Adipose tissue (tissue), 3 donors: Measurements from ENCODE around the gene CPED1. TPM values are rescaled to one million over a fixed set of nuclear protein-coding genes. Genes with fewer than 3 reads are reported as not detected.

Experiments used
- H3K27ac ChIP-seq: one replicate; pipeline ENCODE4 v1.5.1; 2013; ENCODE audit warnings: low read depth, low read length
- WGBS, 3 donors: extraction: QIAGEN DNeasy Blood & Tissue Kit; methylation state at CpG; one replicate each; pipeline ENCODE4 v1.1.7; 2013; 5-methylcytosine and 5-hydroxymethylcytosine counted together
- polyA plus RNA-seq, 3 donors: library from polyadenylated mRNA; stranded (reverse); fragments of 200-250 nt; gene quantifications; one replicate each; pipeline ENCODE4 v1.2.3, GENCODE V29; 2013
- donor health status: healthy with polysubstance abuse.
- donor health status: Bipolar disorder and iron deficiency.
- donor health status: healthy.

CPED1 gene
- polyA plus RNA-seq, 3 donors = 0.92 to 15.1 (median 13.9) TPM

DNA sequence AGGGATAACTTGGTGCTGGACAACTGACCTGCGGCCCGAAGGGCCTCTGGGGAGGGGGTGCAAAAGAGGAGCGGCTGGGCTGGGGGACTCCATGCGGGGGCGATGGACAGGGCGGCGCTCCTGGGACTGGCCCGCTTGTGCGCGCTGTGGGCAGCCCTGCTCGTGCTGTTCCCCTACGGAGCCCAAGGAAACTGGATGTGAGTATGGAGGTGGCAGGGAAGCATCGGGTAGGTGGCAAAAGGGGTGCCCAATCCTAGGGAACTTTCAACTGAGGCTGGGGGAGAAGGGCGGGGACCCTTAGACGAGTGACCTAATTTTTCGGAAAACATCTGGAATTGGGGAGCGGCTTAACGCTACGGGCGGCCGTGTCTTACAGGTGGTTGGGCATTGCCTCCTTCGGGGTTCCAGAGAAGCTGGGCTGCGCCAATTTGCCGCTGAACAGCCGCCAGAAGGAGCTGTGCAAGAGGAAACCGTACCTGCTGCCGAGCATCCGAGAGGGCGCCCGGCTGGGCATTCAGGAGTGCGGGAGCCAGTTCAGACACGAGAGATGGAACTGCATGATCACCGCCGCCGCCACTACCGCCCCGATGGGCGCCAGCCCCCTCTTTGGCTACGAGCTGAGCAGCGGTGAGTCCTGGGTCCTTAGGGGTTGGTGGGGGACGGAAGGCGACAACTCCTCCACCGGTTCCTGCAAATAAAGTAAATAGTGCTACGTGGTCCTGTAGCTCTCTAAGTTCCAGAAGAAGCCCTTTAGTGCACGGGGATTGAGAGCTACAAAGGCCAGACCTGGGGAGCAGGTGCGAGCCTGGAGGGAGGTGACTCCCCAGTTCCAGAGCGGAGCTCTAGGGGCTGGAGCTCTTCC, 340.9 kb downstream of the CPED1 start:
- H3K27ac ChIP-seq = no peak overlapping the region
- WGBS, 3 donors = 3 to 4% (median 3%) methylated on average over 47 of the region's 47 CpGs

- WGBS, 3 donors = 3 to 5% (median 4%) methylated on average over 52 of the region's 52 CpGs
- no peak overlapping the region for H3K27ac ChIP-seq
Observed at GRCh38 chr7:121330053-121330833, 341.7 kb downstream of the CPED1 start.

- 72 to 84% (median 80%) methylated on average over 4 of the region's 4 CpGs for WGBS, 3 donors
- no peak overlapping the region for H3K27ac ChIP-seq
Observed at GRCh38 chr7:121331048-121331447, 342.5 kb downstream of the CPED1 start.

- no peak overlapping the region for H3K27ac ChIP-seq
- WGBS, 3 donors = 65 to 74% (median 71%) methylated on average over 5 of the region's 5 CpGs
Observed at GRCh38 chr7:121331574-121331973, 343.1 kb downstream of the CPED1 start.

DNA sequence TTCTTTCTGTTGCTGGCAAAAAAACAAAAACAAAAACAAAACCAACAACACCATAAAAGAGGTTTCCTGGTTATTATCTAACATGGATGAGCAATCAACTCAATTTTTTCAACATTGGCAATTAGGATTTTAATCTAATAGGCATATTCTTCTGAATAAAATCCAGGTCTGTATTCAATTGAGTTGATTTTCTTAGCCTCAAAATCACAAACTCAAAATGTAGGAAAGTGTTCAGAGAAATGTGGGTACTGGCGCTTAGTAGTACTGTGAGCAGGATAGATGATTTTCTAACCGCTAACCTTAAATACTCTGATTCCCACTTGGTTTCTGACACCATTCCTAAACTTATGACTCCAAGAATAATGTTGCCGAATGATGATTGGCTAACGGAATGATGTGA, 345.9 kb downstream of the CPED1 start:
- WGBS, 3 donors = 96 to 99% (median 97%) methylated on average over 4 of the region's 4 CpGs

GRCh38 chr7:121334875-121335648, 346.6 kb downstream of the CPED1 start:
- 79 to 90% (median 88%) methylated on average over 10 of the region's 10 CpGs for WGBS, 3 donors
- no peak overlapping the region for H3K27ac ChIP-seq

More for the DNA sequence above, 345.9 kb downstream of the CPED1 start:
- H3K27ac ChIP-seq = no peak overlapping the region

GRCh38 chr7:121336579-121336978, 348.1 kb downstream of the CPED1 start:
- 74 to 82% (median 74%) methylated on average over 3 of the region's 3 CpGs for WGBS, 3 donors
- no peak overlapping the region for H3K27ac ChIP-seq

DNA sequence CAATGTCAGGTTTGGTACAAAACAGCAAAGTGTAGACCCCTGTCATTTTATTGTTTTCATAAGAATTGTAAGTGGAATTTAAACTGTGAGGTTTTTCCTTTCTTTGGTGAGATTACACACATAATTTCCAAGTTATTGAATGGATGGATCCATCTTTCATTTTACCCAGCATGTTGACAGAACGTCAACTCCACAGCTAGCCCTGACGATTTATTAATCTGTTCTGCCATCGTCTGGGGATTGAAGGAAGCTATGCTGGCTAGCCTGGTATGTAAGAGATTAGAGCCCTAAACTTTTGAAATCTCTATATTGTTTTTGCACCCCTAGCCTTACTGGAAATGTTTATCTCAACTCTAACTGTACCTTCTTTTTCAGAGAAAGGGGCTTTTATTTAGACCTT, 348.9 kb downstream of the CPED1 start:
- WGBS, 3 donors = 9 to 23% (median 18%) methylated on average over 3 of the region's 3 CpGs
- no peak overlapping the region for H3K27ac ChIP-seq

DNA sequence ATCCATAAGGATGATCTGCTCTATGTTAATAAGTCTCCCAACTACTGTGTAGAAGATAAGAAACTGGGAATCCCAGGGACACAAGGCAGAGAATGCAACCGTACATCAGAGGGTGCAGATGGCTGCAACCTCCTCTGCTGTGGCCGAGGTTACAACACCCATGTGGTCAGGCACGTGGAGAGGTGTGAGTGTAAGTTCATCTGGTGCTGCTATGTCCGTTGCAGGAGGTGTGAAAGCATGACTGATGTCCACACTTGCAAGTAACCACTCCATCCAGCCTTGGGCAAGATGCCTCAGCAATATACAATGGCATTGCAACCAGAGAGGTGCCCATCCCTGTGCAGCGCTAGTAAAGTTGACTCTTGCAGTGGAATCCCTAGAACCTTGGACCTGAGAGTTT, 350.6 kb downstream of the CPED1 start:
- WGBS, 3 donors = 60 to 70% (median 63%) methylated on average over 5 of the region's 5 CpGs
- H3K27ac ChIP-seq = no peak overlapping the region

DNA sequence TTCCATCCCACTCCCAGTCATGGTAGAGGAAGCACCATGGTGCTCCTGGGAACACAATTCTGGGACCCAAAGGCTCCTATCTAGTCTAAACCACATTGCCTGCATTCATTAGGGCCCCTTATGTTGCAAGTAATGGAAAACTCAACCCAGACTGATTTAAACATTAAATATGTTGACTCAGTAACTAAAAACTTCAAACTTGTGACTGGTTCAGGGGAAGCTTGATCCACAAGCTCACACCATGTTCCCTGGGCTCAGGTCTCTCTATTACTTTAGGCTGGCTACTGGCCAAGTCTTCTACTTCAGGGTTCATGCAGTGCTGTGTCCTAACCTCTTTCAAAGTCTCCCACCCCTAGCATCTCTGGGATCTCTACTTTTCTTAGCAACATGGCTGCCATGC, 353.4 kb downstream of the CPED1 start:
- H3K27ac ChIP-seq = no peak overlapping the region

GRCh38 chr7:121342631-121343030, 354.1 kb downstream of the CPED1 start:
- H3K27ac ChIP-seq = no peak overlapping the region
- 90 to 92% (median 91%) methylated on average over 4 of the region's 4 CpGs for WGBS, 3 donors

DNA sequence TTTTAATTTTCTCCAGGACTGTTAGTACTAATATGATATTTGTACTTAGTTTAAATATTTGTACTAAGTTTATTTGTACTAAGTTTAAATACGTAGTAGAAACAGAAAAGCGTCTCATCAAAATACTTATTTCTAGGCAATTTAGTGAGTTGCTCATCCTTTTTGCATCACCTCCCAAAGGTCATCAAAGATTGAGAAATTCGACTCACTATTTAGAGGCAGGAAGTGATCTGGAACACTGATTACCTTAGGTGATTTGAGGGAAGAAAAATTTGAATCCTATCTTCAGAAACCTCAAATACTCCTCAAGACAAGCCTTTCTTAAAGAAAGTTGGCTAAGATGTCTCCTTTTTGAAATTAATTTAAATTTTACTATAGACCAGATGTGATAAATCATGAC, 354.8 kb downstream of the CPED1 start:
- 78 to 86% (median 81%) methylated on average over 3 of the region's 3 CpGs for WGBS, 3 donors
- H3K27ac ChIP-seq = no peak overlapping the region

DNA sequence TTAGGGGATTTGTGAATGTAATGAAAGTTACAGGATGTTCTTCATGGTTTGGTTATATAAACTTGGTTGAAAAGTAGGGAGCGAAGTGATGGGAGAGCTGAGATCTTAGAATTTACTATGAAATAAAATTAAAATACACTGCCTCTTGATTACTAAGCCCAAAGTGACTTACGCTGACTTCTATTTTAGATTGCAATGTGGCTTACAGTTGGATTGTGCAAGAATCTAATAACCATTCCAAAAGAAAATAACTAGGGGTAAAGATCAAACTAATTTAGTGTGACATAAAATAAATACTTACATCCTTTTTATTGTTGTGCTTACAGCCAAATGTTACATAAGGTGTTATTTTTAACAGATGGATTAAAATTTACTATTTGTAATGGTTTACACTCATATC, 355.6 kb downstream of the CPED1 start:
- WGBS, 3 donors = 75 to 93% (median 88%) methylated on average over 2 of the region's 2 CpGs
- H3K27ac ChIP-seq = no peak overlapping the region

DNA sequence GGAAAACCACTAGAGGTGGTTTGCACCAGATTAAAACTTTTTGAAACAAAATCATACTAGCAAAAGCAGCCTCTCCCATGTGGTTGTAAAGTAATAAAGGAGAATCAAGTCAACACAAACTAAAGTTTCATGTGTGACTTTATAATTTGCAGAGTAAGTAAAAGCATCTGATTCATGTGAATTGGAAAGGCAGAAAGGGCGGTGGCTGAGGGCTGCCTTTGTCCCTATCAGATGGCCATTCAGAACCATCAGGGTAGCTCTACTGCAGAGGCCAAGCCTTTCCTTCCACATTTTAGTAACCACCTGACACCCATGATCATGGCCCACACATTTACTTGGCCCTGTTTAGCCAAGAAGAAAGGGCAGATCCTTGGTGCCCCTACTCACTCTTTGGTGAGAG, 356.0 kb downstream of the CPED1 start:
- 84 to 95% (median 89%) methylated on average over 1 of the region's 1 CpG for WGBS, 3 donors
- H3K27ac ChIP-seq = no peak overlapping the region

Other genes starting within 250 kb of the CPED1 start
- 1 to 10 TPM; 5.3 to 9.2 (median 8.0) TPM for gene TSPAN12, start 130.6 kb upstream of the CPED1 start, polyA plus RNA-seq
- gene ING3, start 37.9 kb upstream of the CPED1 start, polyA plus RNA-seq = 10 to 100 TPM in 2 of 3 donors, 1 to 10 TPM in 1; 9.1 to 13.5 (median 11.9) TPM